Transverse colon (tissue), 4 donors: Measurements from ENCODE around the gene RGPD5.
"Not testable (repeated sequence)": the region's sequence is repeated elsewhere in the genome, so short reads cannot be mapped to it uniquely, and the experiment has no call there.

Experiments
- EP300 ChIP-seq: sonication (generic); formaldehyde crosslinking; IDR thresholded peaks from one replicate; pipeline ENCODE4 v1.6.1; 2017; ENCODE audit warnings: antibody characterized with exemption, low read depth
- POLR2A ChIP-seq: fragments of 450-650 bp; IDR thresholded peaks from one replicate; pipeline ENCODE4 v1.6.1; 2016; ENCODE audit warnings: antibody characterized with exemption, mild to moderate bottlenecking, moderate library complexity
- POLR2AphosphoS5 ChIP-seq, 3 donors: sonication (generic); formaldehyde crosslinking; IDR thresholded peaks; one replicate each; pipeline ENCODE4 v1.6.1; 2016; ENCODE audit warnings: antibody characterized with exemption in 3 of 3
- TF ChIP-seq, protein P1 (sequence below), 5 experiments: fragments of 200-600 bp in 3 of 5; fragments of 450-650 bp in 2 of 5; sonication (generic) in 3 of 5; IDR thresholded peaks; 1 replicate in 2 of 5; 2 replicates in 3 of 5; pipeline ENCODE4 v1.5.1; 2016 to 2017; ENCODE audit warnings: antibody characterized with exemption in 5 of 5, inconsistent platforms in 3 of 5, mild to moderate bottlenecking in 2 of 5, moderate library complexity in 1 of 5

- TF ChIP-seq POLR2A; EP300; POLR2AphosphoS5 (IDR thresholded peaks at IDR 0.05): not testable (repeated sequence)
- TF ChIP-seq, protein P1, sequence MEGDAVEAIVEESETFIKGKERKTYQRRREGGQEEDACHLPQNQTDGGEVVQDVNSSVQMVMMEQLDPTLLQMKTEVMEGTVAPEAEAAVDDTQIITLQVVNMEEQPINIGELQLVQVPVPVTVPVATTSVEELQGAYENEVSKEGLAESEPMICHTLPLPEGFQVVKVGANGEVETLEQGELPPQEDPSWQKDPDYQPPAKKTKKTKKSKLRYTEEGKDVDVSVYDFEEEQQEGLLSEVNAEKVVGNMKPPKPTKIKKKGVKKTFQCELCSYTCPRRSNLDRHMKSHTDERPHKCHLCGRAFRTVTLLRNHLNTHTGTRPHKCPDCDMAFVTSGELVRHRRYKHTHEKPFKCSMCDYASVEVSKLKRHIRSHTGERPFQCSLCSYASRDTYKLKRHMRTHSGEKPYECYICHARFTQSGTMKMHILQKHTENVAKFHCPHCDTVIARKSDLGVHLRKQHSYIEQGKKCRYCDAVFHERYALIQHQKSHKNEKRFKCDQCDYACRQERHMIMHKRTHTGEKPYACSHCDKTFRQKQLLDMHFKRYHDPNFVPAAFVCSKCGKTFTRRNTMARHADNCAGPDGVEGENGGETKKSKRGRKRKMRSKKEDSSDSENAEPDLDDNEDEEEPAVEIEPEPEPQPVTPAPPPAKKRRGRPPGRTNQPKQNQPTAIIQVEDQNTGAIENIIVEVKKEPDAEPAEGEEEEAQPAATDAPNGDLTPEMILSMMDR (IDR thresholded peaks at IDR 0.05) = not testable (repeated sequence)
Measured at GRCh38 chr2:109889909-109890308, 95.8 kb downstream of the RGPD5 start.
